CD1c-positive myeloid dendritic cell (primary cell): ENCODE measurements around the gene HGFAC.

ENCODE experiments used
- DNase-seq: peaks from one replicate; pipeline ENCODE4 v3.0.0-alpha.2; 2016; ENCODE audit errors: extremely low spot score

Gene HGFAC

GRCh38 chr4:3486541-3487540 is 45.1 kb downstream of the HGFAC start:
- no peak for DNase-seq

- no peak for DNase-seq
Measured at GRCh38 chr4:3487861-3488260, 46.1 kb downstream of the HGFAC start.

- no peak for DNase-seq
Measured at GRCh38 chr4:3488820-3489219, 47.1 kb downstream of the HGFAC start.

GRCh38 chr4:3489451-3489962 is 47.7 kb downstream of the HGFAC start:
- DNase-seq: no peak

GRCh38 chr4:3491681-3492405 is 50.1 kb downstream of the HGFAC start:
- DNase-seq: no peak

GRCh38 chr4:3492741-3493719 is 51.3 kb downstream of the HGFAC start:
- no peak for DNase-seq

GRCh38 chr4:3493720-3494461 is 52.1 kb downstream of the HGFAC start:
- DNase-seq: no peak

GRCh38 chr4:3494462-3494871 is 52.7 kb downstream of the HGFAC start:
- DNase-seq: no peak

- DNase-seq: no peak
Measured at GRCh38 chr4:3495204-3495975, 53.6 kb downstream of the HGFAC start.

- DNase-seq: no peak
Measured at GRCh38 chr4:3496021-3496420, 54.3 kb downstream of the HGFAC start.

- DNase-seq: no peak
Measured at GRCh38 chr4:3497095-3497494, 55.3 kb downstream of the HGFAC start.

GRCh38 chr4:3497523-3498389 is 56.0 kb downstream of the HGFAC start:
- no peak for DNase-seq

- no peak for DNase-seq
Measured at GRCh38 chr4:3498407-3498806, 56.6 kb downstream of the HGFAC start.
